ENCODE data around the gene SEMA4G. TPM values are rescaled to one million over a fixed set of nuclear protein-coding genes. Genes with fewer than 3 reads are reported as not detected.

The SEMA4G gene
- total and polyA plus RNA-seq, 3 experiments from 2014 or later, result 0.06 to 0.57 (median 0.49) TPM

DNA sequence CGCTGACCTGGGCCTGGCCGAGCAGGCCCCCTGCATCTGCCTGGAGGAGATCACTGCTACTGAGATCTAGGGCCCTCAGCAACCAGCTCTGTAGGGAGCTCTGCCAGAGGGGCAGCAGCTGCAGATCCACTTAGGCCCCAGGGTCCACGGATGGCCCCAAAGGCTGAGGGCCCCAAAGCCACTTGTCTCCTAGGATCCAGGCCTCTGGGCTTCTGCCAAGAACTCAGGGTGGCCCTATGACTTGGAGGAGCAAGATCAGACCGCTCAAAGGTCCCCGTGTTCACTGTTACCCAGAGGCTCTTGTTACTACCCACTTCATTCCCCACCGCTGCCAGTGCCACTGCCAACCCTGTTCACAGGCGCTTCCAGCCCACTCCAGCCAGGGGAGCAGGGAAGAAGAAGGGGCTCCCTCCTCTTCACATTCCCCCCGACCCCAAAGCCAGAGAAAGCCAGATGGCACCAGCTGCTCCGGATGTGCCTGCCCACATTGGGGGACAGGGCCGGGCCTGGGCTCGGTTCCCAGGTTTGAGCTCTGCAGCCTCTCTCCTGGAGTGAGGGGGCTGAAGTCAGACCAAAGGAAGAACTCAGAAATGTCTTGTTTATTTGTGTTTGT is 37.9 kb downstream of the SEMA4G start:
- ChIA-PET CTCF (interaction anchor here (1.0 to 7.0 kb wide), 3 partner anchors 9 to 42 kb away, joined by 3 to 64 read pairs (median 6); partner anchors contain the start of gene LZTS2), POLR2A (no interaction called here)
- Histone ChIP-seq H3K27ac (ENCODE audit: low read depth, low read length) (no peak overlapping the region), H3K27me3 (ENCODE audit: insufficient read depth, low read length, poor library complexity, severe bottlenecking) (no peaks in the 10 kb centered on the region), H3K9me3 (ENCODE audit: low read length) (no peaks in the 10 kb centered on the region), H3K4me3 (ENCODE audit: low read length) (no peak overlapping the region), H3K4me1 (ENCODE audit: insufficient read depth, low read length) (no peaks in the 10 kb centered on the region), H3K36me3 (ENCODE audit: insufficient read depth, low read length) (no peaks in the 10 kb centered on the region)
- Mint-ChIP-seq H3K27ac (no peak overlapping the region), H3K9me3 (no peaks in the 10 kb centered on the region), H3K4me3 (no peak overlapping the region), H3K27me3 (no peaks in the 10 kb centered on the region), H3K36me3 (peaks cover 0 to 26% (median 0%) of the 10 kb centered on the region in 3 donors), H3K4me1 (no peaks in the 10 kb centered on the region)
- DNase-seq, result no peak

- ChIA-PET POLR2A (no interaction called here), CTCF (interaction anchor here (1.0 to 7.0 kb wide), 3 partner anchors 10 to 41 kb away, joined by 3 to 64 read pairs (median 6); partner anchors contain the start of gene LZTS2)
These were observed 38.9 kb downstream of the SEMA4G start for GRCh38 chr10:101007915-101008822.

GRCh38 chr10:101008823-101009423 is 39.6 kb downstream of the SEMA4G start:
- no peaks in the 10 kb centered on the region for H3K9me3 ChIP-seq (ENCODE audit: low read length)
- H3K27ac Mint-ChIP-seq, result no peak overlapping the region
- peaks cover 0 to 19% (median 0%) of the 10 kb centered on the region in 3 donors for H3K36me3 Mint-ChIP-seq
- no peaks in the 10 kb centered on the region for H3K36me3 ChIP-seq (ENCODE audit: insufficient read depth, low read length)
- no peaks in the 10 kb centered on the region for H3K9me3 Mint-ChIP-seq
- peaks cover 7 to 11% (median 10%) of the 10 kb centered on the region in 3 donors for H3K4me1 Mint-ChIP-seq
- no peaks in the 10 kb centered on the region for H3K27me3 ChIP-seq (ENCODE audit: insufficient read depth, low read length, poor library complexity, severe bottlenecking)
- H3K27me3 Mint-ChIP-seq, result peaks cover 0 to 3% of the 10 kb centered on the region in 2 donors
- CTCF ChIA-PET, result interaction anchor here (1.3 to 7.0 kb wide), 2 partner anchors 11 to 22 kb away, joined by 3 to 64 read pairs; partner anchors contain the start of genes LZTS2, PDZD7 and SFXN3
- peaks cover 10% of the 10 kb centered on the region for H3K4me1 ChIP-seq (ENCODE audit: insufficient read depth, low read length)
- no peak overlapping the region for H3K27ac ChIP-seq (ENCODE audit: low read depth, low read length)
- H3K4me3 Mint-ChIP-seq, result no peak overlapping the region
- H3K4me3 ChIP-seq (ENCODE audit: low read length), result no peak overlapping the region
- DNase-seq, result no peak
- POLR2A ChIA-PET, result no interaction called here

More at GRCh38 chr10:101007915-101008822, 38.9 kb downstream of the SEMA4G start:
- Histone ChIP-seq H3K36me3 (ENCODE audit: insufficient read depth, low read length) (no peaks in the 10 kb centered on the region), H3K9me3 (ENCODE audit: low read length) (no peaks in the 10 kb centered on the region), H3K27me3 (ENCODE audit: insufficient read depth, low read length, poor library complexity, severe bottlenecking) (no peaks in the 10 kb centered on the region), H3K27ac (ENCODE audit: low read depth, low read length) (no peak overlapping the region), H3K4me1 (ENCODE audit: insufficient read depth, low read length) (peaks cover 7% of the 10 kb centered on the region), H3K4me3 (ENCODE audit: low read length) (no peak overlapping the region)
- no peak for DNase-seq
- H3K27ac Mint-ChIP-seq, result no peak overlapping the region
- no peaks in the 10 kb centered on the region for H3K9me3 Mint-ChIP-seq
- H3K4me1 Mint-ChIP-seq, result peaks cover 5 to 7% (median 6%) of the 10 kb centered on the region in 3 donors
- H3K4me3 Mint-ChIP-seq, result no peak overlapping the region
- peaks cover 0 to 3% of the 10 kb centered on the region in 2 donors for H3K27me3 Mint-ChIP-seq
- H3K36me3 Mint-ChIP-seq, result peaks cover 0 to 22% (median 0%) of the 10 kb centered on the region in 3 donors

GRCh38 chr10:101010329-101010728 is 41.0 kb downstream of the SEMA4G start:
- H3K4me3 Mint-ChIP-seq, result no peak overlapping the region
- peaks cover 0 to 15% (median 0%) of the 10 kb centered on the region in 3 donors for H3K36me3 Mint-ChIP-seq
- ChIA-PET CTCF (interaction anchor here (1.3 to 7.0 kb wide), 2 partner anchors 12 to 21 kb away, joined by 3 to 64 read pairs; partner anchors contain the start of genes LZTS2, PDZD7 and SFXN3), POLR2A (no interaction called here)
- H3K27ac ChIP-seq (ENCODE audit: low read depth, low read length), result no peak overlapping the region
- no peaks in the 10 kb centered on the region for H3K9me3 ChIP-seq (ENCODE audit: low read length)
- H3K4me1 Mint-ChIP-seq, result peaks cover 9 to 17% (median 16%) of the 10 kb centered on the region in 3 donors
- no peaks in the 10 kb centered on the region for H3K36me3 ChIP-seq (ENCODE audit: insufficient read depth, low read length)
- no peaks in the 10 kb centered on the region for H3K27me3 ChIP-seq (ENCODE audit: insufficient read depth, low read length, poor library complexity, severe bottlenecking)
- DNase-seq, result no peak
- peaks cover 13% of the 10 kb centered on the region for H3K4me1 ChIP-seq (ENCODE audit: insufficient read depth, low read length)
- no peak overlapping the region for H3K4me3 ChIP-seq (ENCODE audit: low read length)
- no peaks in the 10 kb centered on the region for H3K9me3 Mint-ChIP-seq
- peak overlapping the region in 1 of 8 donors; percentile 42 for H3K27ac Mint-ChIP-seq
- peaks cover 8 to 9% of the 10 kb centered on the region in 2 donors for H3K27me3 Mint-ChIP-seq

DNA sequence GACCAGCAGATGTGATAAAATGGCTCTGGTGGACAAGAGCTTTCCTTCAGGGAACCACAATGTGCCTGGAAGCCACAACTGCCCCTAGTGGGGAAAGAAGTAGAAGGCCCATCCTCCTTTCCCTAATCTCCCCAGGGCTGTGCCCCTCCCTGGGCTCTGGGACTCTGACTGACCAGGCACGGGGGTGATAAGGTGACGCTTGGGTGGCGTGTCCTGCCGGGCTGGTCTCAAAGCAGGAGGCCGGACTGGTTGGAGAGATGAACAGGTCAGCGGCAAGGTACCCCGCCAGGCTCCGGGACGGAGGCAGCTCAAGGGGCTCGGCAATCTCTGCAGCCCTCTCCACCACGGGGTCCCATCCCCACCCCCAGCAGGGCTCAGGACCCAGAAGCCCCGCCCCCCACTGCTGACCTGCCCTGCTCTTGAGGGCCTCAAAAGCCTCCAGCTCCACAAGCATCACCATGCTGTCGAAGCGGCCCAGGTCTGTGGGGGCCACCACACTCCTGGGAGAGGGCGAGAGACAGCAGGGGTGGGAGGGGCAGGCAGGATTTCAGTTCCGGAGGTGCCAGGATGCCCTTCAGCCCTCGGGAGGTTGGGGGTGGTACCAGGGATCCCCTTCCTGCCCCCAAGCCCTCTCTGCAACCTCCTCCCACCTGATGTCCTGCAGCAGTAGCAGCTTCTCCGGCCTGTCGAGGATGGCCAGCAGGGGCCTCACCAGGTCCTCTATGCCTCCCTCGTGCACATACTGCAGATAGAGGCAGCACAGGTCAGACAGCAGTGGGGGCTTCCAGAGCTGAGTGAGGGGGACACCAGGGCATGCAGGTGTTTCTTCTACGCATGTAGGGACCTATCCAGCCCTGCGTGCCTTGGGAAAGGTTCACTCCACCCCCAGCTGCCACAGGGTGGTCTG is 42.5 kb downstream of the SEMA4G start:
- Mint-ChIP-seq H3K9me3 (no peaks in the 10 kb centered on the region), H3K27me3 (peaks cover 17 to 20% of the 10 kb centered on the region in 2 donors), H3K4me3 (peak overlapping the region in 1 of 7 donors; percentile 23), H3K27ac (no peak overlapping the region), H3K4me1 (peaks cover 9 to 17% (median 16%) of the 10 kb centered on the region in 3 donors), H3K36me3 (peaks cover 2 to 5% (median 4%) of the 10 kb centered on the region in 3 donors)
- Histone ChIP-seq H3K36me3 (ENCODE audit: insufficient read depth, low read length) (no peaks in the 10 kb centered on the region), H3K4me3 (ENCODE audit: low read length) (no peak overlapping the region), H3K27ac (ENCODE audit: low read depth, low read length) (no peak overlapping the region), H3K9me3 (ENCODE audit: low read length) (no peaks in the 10 kb centered on the region), H3K27me3 (ENCODE audit: insufficient read depth, low read length, poor library complexity, severe bottlenecking) (peaks cover 8% of the 10 kb centered on the region), H3K4me1 (ENCODE audit: insufficient read depth, low read length) (peaks cover 13% of the 10 kb centered on the region)
- DNase-seq, result no peak
- ChIA-PET CTCF (interaction anchor here (1.4 to 7.0 kb wide), 4 partner anchors 9 to 20 kb away, joined by 3 to 64 read pairs (median 6); partner anchors contain the start of gene LZTS2), POLR2A (no interaction called here)

- Mint-ChIP-seq H3K27me3 (peaks cover 26 to 29% of the 10 kb centered on the region in 2 donors), H3K4me1 (peaks cover 9 to 17% (median 16%) of the 10 kb centered on the region in 3 donors), H3K9me3 (no peaks in the 10 kb centered on the region), H3K27ac (peak overlapping the region in 2 of 8 donors; percentile 11 to 69), H3K4me3 (no peak overlapping the region), H3K36me3 (peaks cover 0 to 4% (median 2%) of the 10 kb centered on the region in 3 donors)
- Histone ChIP-seq H3K36me3 (ENCODE audit: insufficient read depth, low read length) (no peaks in the 10 kb centered on the region), H3K4me1 (ENCODE audit: insufficient read depth, low read length) (peaks cover 13% of the 10 kb centered on the region), H3K4me3 (ENCODE audit: low read length) (no peak overlapping the region), H3K27ac (ENCODE audit: low read depth, low read length) (no peak overlapping the region), H3K27me3 (ENCODE audit: insufficient read depth, low read length, poor library complexity, severe bottlenecking) (peaks cover 14% of the 10 kb centered on the region), H3K9me3 (ENCODE audit: low read length) (no peaks in the 10 kb centered on the region)
- ChIA-PET POLR2A (no interaction called here), CTCF (interaction anchor here (1.4 to 7.0 kb wide), 3 partner anchors 10 to 15 kb away, joined by 3 to 64 read pairs (median 7); partner anchors contain the start of gene LZTS2)
- peak; percentile 50 to 86 (median 66) for DNase-seq
These were observed 43.4 kb downstream of the SEMA4G start for GRCh38 chr10:101012525-101013364.
